Measurements from ENCODE around the gene WWOX. TPM values are rescaled to one million over a fixed set of nuclear protein-coding genes. Genes with fewer than 3 reads are reported as not detected.

Gene WWOX
- total RNA-seq, 1 donor from 2014 or later = 18.6 TPM

- H3K36me3 Mint-ChIP-seq (ENCODE audit: low read depth, unreplicated experiment) = no peaks in the 10 kb centered on the region
- no peak overlapping the region for H3K27ac Mint-ChIP-seq (ENCODE audit: unreplicated experiment)
- no peaks in the 10 kb centered on the region for H3K9me3 Mint-ChIP-seq (ENCODE audit: unreplicated experiment)
- TF ChIP-seq, protein P1, sequence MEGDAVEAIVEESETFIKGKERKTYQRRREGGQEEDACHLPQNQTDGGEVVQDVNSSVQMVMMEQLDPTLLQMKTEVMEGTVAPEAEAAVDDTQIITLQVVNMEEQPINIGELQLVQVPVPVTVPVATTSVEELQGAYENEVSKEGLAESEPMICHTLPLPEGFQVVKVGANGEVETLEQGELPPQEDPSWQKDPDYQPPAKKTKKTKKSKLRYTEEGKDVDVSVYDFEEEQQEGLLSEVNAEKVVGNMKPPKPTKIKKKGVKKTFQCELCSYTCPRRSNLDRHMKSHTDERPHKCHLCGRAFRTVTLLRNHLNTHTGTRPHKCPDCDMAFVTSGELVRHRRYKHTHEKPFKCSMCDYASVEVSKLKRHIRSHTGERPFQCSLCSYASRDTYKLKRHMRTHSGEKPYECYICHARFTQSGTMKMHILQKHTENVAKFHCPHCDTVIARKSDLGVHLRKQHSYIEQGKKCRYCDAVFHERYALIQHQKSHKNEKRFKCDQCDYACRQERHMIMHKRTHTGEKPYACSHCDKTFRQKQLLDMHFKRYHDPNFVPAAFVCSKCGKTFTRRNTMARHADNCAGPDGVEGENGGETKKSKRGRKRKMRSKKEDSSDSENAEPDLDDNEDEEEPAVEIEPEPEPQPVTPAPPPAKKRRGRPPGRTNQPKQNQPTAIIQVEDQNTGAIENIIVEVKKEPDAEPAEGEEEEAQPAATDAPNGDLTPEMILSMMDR (IDR thresholded peaks at IDR 0.05; ENCODE audit: unreplicated experiment) = no peak
- DNase-seq (ENCODE audit: low spot score) = no peak
- H3K27me3 Mint-ChIP-seq (ENCODE audit: unreplicated experiment) = peaks cover 2% of the 10 kb centered on the region
- peaks cover 12% of the 10 kb centered on the region for H3K4me1 Mint-ChIP-seq (ENCODE audit: unreplicated experiment)
- H3K4me3 Mint-ChIP-seq (ENCODE audit: unreplicated experiment) = no peak overlapping the region
Observed at GRCh38 chr16:79183571-79183970, 1084.1 kb downstream of the WWOX start.

- peaks cover 2% of the 10 kb centered on the region for H3K27me3 Mint-ChIP-seq (ENCODE audit: unreplicated experiment)
- H3K27ac Mint-ChIP-seq (ENCODE audit: unreplicated experiment) = no peak overlapping the region
- TF ChIP-seq, protein P1 (IDR thresholded peaks at IDR 0.05; ENCODE audit: unreplicated experiment) = no peak
- no peak for DNase-seq (ENCODE audit: low spot score)
- no peak overlapping the region for H3K4me3 Mint-ChIP-seq (ENCODE audit: unreplicated experiment)
- peaks cover 12% of the 10 kb centered on the region for H3K4me1 Mint-ChIP-seq (ENCODE audit: unreplicated experiment)
- H3K36me3 Mint-ChIP-seq (ENCODE audit: low read depth, unreplicated experiment) = no peaks in the 10 kb centered on the region
- no peaks in the 10 kb centered on the region for H3K9me3 Mint-ChIP-seq (ENCODE audit: unreplicated experiment)
Observed at GRCh38 chr16:79184464-79185030, 1085.1 kb downstream of the WWOX start.

DNA sequence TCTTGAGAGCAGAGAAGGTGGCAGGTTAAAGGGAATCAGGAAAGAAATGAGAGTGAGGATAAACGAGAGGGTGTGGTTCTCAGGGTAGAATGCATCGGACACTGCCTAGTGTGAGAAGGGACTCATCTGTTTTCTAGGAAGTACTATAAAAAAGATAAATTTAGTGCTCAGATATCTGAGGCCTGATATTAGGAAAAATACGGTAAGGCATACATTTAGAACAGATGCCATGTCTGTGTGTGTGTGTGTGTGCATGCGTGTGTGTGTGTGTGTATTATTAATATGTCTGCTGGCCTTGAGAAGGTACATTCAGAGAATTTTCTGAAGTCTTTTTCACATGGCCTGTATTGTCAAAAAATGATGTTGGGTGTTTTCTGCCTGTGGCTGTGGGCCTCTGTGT lies 1086.3 kb downstream of the WWOX start:
- TF ChIP-seq, protein P1 (IDR thresholded peaks at IDR 0.05; ENCODE audit: unreplicated experiment) = no peak
- no peaks in the 10 kb centered on the region for H3K9me3 Mint-ChIP-seq (ENCODE audit: unreplicated experiment)
- no peak for DNase-seq (ENCODE audit: low spot score)
- peaks cover 12% of the 10 kb centered on the region for H3K4me1 Mint-ChIP-seq (ENCODE audit: unreplicated experiment)
- H3K27me3 Mint-ChIP-seq (ENCODE audit: unreplicated experiment) = peaks cover 2% of the 10 kb centered on the region
- no peaks in the 10 kb centered on the region for H3K36me3 Mint-ChIP-seq (ENCODE audit: low read depth, unreplicated experiment)
- H3K4me3 Mint-ChIP-seq (ENCODE audit: unreplicated experiment) = no peak overlapping the region
- H3K27ac Mint-ChIP-seq (ENCODE audit: unreplicated experiment) = no peak overlapping the region

DNA sequence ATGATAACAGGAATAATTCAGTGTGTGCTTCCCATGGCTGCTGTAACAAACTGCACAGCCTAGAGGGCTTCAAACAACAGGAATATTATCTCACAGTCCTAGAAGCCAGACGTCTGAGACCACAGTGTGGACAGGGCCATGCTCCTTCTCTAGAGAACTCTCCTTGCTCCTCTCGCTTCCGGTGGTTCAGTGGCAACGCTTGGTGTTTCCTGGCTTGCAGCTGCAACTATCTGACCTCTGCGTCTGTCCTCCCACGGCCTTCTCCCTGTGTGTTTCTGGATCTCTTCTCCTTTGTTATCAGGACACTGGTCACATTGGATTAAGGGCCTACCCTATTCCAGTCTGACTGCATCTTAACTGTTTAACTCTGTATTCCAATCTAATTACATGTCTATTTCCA lies 1086.7 kb downstream of the WWOX start:
- Mint-ChIP-seq H3K9me3 (ENCODE audit: unreplicated experiment) (no peaks in the 10 kb centered on the region), H3K4me1 (ENCODE audit: unreplicated experiment) (peaks cover 12% of the 10 kb centered on the region), H3K4me3 (ENCODE audit: unreplicated experiment) (no peak overlapping the region), H3K36me3 (ENCODE audit: low read depth, unreplicated experiment) (no peaks in the 10 kb centered on the region), H3K27me3 (ENCODE audit: unreplicated experiment) (peaks cover 2% of the 10 kb centered on the region), H3K27ac (ENCODE audit: unreplicated experiment) (no peak overlapping the region)
- TF ChIP-seq, protein P1 (IDR thresholded peaks at IDR 0.05; ENCODE audit: unreplicated experiment) = no peak
- DNase-seq (ENCODE audit: low spot score) = no peak

- DNase-seq (ENCODE audit: low spot score) = no peak
- Mint-ChIP-seq H3K4me3 (ENCODE audit: unreplicated experiment) (no peak overlapping the region), H3K4me1 (ENCODE audit: unreplicated experiment) (peaks cover 12% of the 10 kb centered on the region), H3K27ac (ENCODE audit: unreplicated experiment) (no peak overlapping the region), H3K9me3 (ENCODE audit: unreplicated experiment) (no peaks in the 10 kb centered on the region), H3K27me3 (ENCODE audit: unreplicated experiment) (peaks cover 2% of the 10 kb centered on the region), H3K36me3 (ENCODE audit: low read depth, unreplicated experiment) (no peaks in the 10 kb centered on the region)
- TF ChIP-seq, protein P1 (IDR thresholded peaks at IDR 0.05; ENCODE audit: unreplicated experiment) = no peak
Observed at GRCh38 chr16:79188115-79188738, 1088.8 kb downstream of the WWOX start.
